CD4-positive, alpha-beta memory T cell (primary cell): ENCODE measurements around the gene PACRG. TPM values are rescaled to one million over a fixed set of nuclear protein-coding genes. Genes with fewer than 3 reads are reported as not detected.

ENCODE experiments used
- CTCF ChIA-PET: fragments of 350-600 bp; sonication (Branson Sonifier 250); formaldehyde crosslinking; loops from one replicate; lab custom pipeline; 2021; ENCODE audit warnings: inconsistent platforms; ENCODE audit not compliant: partially characterized antibody; lab: Charles Lee
- POLR2A ChIA-PET: fragments of 350-600 bp; sonication (Branson Sonifier 250); formaldehyde crosslinking; loops from one replicate; lab custom pipeline; 2021; ENCODE audit not compliant: partially characterized antibody; lab: Charles Lee
- DNase-seq, 5 donors: peaks; one replicate each; pipeline versions ENCODE4 v3.0.0 to v3.0.0-alpha.2; 2020 to 2022; ENCODE audit warnings: mixed read lengths in 1 of 5
- H3K27ac ChIP-seq: one replicate; pipeline ENCODE4 v1.7.0; 2013; ENCODE audit warnings: low read depth, low read length
- H3K27me3 ChIP-seq: 2 replicates; pipeline ENCODE4 v1.7.0; 2013; ENCODE audit warnings: mild to moderate bottlenecking, low read length, moderate library complexity; ENCODE audit not compliant: insufficient read depth
- H3K36me3 ChIP-seq: 2 replicates; pipeline ENCODE4 v1.7.0; 2013; ENCODE audit warnings: mild to moderate bottlenecking, low read length, moderate library complexity; ENCODE audit not compliant: insufficient read depth
- H3K4me1 ChIP-seq: 2 replicates; pipeline ENCODE4 v1.7.0; 2013; ENCODE audit warnings: mild to moderate bottlenecking, low read length, moderate library complexity; ENCODE audit not compliant: insufficient read depth
- H3K4me3 ChIP-seq, 2 donors: one replicate each; pipeline ENCODE4 v1.7.0; 2013; ENCODE audit warnings: low read length in 2 of 2, mild to moderate bottlenecking in 1 of 2
- H3K9me3 ChIP-seq, 2 donors: one replicate each; pipeline ENCODE4 v1.7.0; 2013; ENCODE audit warnings: low read length in 2 of 2, control low read depth in 1 of 2; ENCODE audit not compliant: control insufficient read depth in 1 of 2
- H3K27ac Mint-ChIP-seq, 7 donors: one replicate each; pipeline ENCODE4 v1.8.0; 2020 to 2021; ENCODE audit warnings: mixed read lengths in 7 of 7, mild to moderate bottlenecking in 6 of 7, inconsistent platforms in 3 of 7, moderate library complexity in 3 of 7
- H3K27me3 Mint-ChIP-seq, 2 donors: one replicate each; pipeline ENCODE4 v1.8.0; 2020 to 2021; ENCODE audit warnings: mixed read lengths in 2 of 2
- H3K36me3 Mint-ChIP-seq, 2 donors: one replicate each; pipeline ENCODE4 v1.8.0; 2020 to 2021; ENCODE audit warnings: mixed read lengths in 2 of 2, inconsistent platforms in 1 of 2, mild to moderate bottlenecking in 1 of 2
- H3K4me1 Mint-ChIP-seq, 4 donors: one replicate each; pipeline ENCODE4 v1.8.0; 2020 to 2021; ENCODE audit warnings: mixed read lengths in 4 of 4, mild to moderate bottlenecking in 1 of 4
- H3K4me3 Mint-ChIP-seq, 8 donors: one replicate each; pipeline ENCODE4 v1.8.0; 2020 to 2021; ENCODE audit warnings: mixed read lengths in 8 of 8, mild to moderate bottlenecking in 7 of 8, moderate library complexity in 6 of 8, inconsistent platforms in 3 of 8
- H3K9me3 Mint-ChIP-seq, 8 donors: one replicate each; pipeline ENCODE4 v1.8.0; 2020 to 2021; ENCODE audit warnings: mixed read lengths in 8 of 8, mild to moderate bottlenecking in 5 of 8, inconsistent platforms in 3 of 8, moderate library complexity in 1 of 8
- intact Hi-C: fragments of 100-400 bp; cut with micrococcal nuclease; formaldehyde crosslinking; loops from one replicate; pipeline ENCODE4 v1.15.1; 2023
- polyA plus RNA-seq, 2 donors: library from polyadenylated mRNA; unstranded; fragments of 300-500 nt; fragmentation: Illumina TruSeq; gene quantifications; one replicate each; pipeline ENCODE4 v1.2.3, GENCODE V29; 2021
- total RNA-seq, 2 experiments: library from RNA; stranded (reverse); gene quantifications; one replicate each; pipeline ENCODE4 v1.2.3, GENCODE V29; 2021

The PACRG gene
- total and polyA plus RNA-seq, 4 experiments from 2014 or later, result 0.21 to 1.5 (median 0.81) TPM; not detected in 1

- H3K27me3 Mint-ChIP-seq, result peaks cover 0 to 2% of the 10 kb centered on the region in 2 donors
- no peak for DNase-seq
- Histone ChIP-seq H3K27ac (no peak overlapping the region), H3K4me1 (no peaks in the 10 kb centered on the region), H3K4me3 (no peak overlapping the region), H3K27me3 (no peaks in the 10 kb centered on the region), H3K36me3 (no peaks in the 10 kb centered on the region), H3K9me3 (no peaks in the 10 kb centered on the region)
- no peak overlapping the region for H3K4me3 Mint-ChIP-seq
- H3K36me3 Mint-ChIP-seq, result no peaks in the 10 kb centered on the region
- H3K4me1 Mint-ChIP-seq, result no peaks in the 10 kb centered on the region
- POLR2A ChIA-PET, result no interaction called here
- peaks cover 2 to 11% (median 4%) of the 10 kb centered on the region in 8 donors for H3K9me3 Mint-ChIP-seq
- intact Hi-C loops, result no loop called here
- CTCF ChIA-PET, result interaction anchor here (0.7 kb wide), 1 partner anchor 38 kb away, joined by 3 read pairs; no protein-coding TSS in a partner anchor
- H3K27ac Mint-ChIP-seq, result no peak overlapping the region
Measured at GRCh38 chr6:163207431-163208383, 479.9 kb downstream of the PACRG start.

GRCh38 chr6:163209005-163209404, 481.2 kb downstream of the PACRG start:
- Histone ChIP-seq H3K27me3 (no peaks in the 10 kb centered on the region), H3K9me3 (no peaks in the 10 kb centered on the region), H3K36me3 (no peaks in the 10 kb centered on the region), H3K4me1 (no peaks in the 10 kb centered on the region), H3K4me3 (no peak overlapping the region), H3K27ac (no peak overlapping the region)
- Mint-ChIP-seq H3K36me3 (no peaks in the 10 kb centered on the region), H3K4me3 (no peak overlapping the region), H3K9me3 (peaks cover 2 to 11% (median 4%) of the 10 kb centered on the region in 8 donors), H3K27ac (no peak overlapping the region), H3K4me1 (no peaks in the 10 kb centered on the region), H3K27me3 (no peaks in the 10 kb centered on the region)
- ChIA-PET CTCF (no interaction called here), POLR2A (no interaction called here)
- no peak for DNase-seq
- intact Hi-C loops, result no loop called here

GRCh38 chr6:163212123-163212522, 484.3 kb downstream of the PACRG start:
- H3K4me3 ChIP-seq, result no peak overlapping the region
- Mint-ChIP-seq H3K9me3 (peaks cover 0 to 10% (median 3%) of the 10 kb centered on the region in 8 donors), H3K27ac (no peak overlapping the region), H3K4me1 (no peaks in the 10 kb centered on the region), H3K4me3 (no peak overlapping the region), H3K27me3 (peaks cover 3% of the 10 kb centered on the region in 2 donors), H3K36me3 (no peaks in the 10 kb centered on the region)
- no peak for DNase-seq
- no peaks in the 10 kb centered on the region for H3K27me3 ChIP-seq
- no peak overlapping the region for H3K27ac ChIP-seq
- no peaks in the 10 kb centered on the region for H3K36me3 ChIP-seq
- H3K9me3 ChIP-seq, result no peaks in the 10 kb centered on the region
- intact Hi-C loops, result no loop called here
- ChIA-PET POLR2A (no interaction called here), CTCF (no interaction called here)
- no peaks in the 10 kb centered on the region for H3K4me1 ChIP-seq

GRCh38 chr6:163214259-163214658, 486.5 kb downstream of the PACRG start:
- Histone ChIP-seq H3K27ac (no peak overlapping the region), H3K4me1 (no peaks in the 10 kb centered on the region), H3K9me3 (no peaks in the 10 kb centered on the region), H3K4me3 (no peak overlapping the region), H3K27me3 (no peaks in the 10 kb centered on the region), H3K36me3 (no peaks in the 10 kb centered on the region)
- no peaks in the 10 kb centered on the region for H3K4me1 Mint-ChIP-seq
- peaks cover 3 to 9% of the 10 kb centered on the region in 2 donors for H3K27me3 Mint-ChIP-seq
- no peak overlapping the region for H3K4me3 Mint-ChIP-seq
- no peak overlapping the region for H3K27ac Mint-ChIP-seq
- H3K36me3 Mint-ChIP-seq, result no peaks in the 10 kb centered on the region
- no peak for DNase-seq
- peaks cover 0 to 10% (median 4%) of the 10 kb centered on the region in 8 donors for H3K9me3 Mint-ChIP-seq
- POLR2A ChIA-PET, result no interaction called here
- CTCF ChIA-PET, result no interaction called here
- intact Hi-C loops, result no loop called here

- H3K9me3 Mint-ChIP-seq, result peaks cover 0 to 6% (median 1%) of the 10 kb centered on the region in 8 donors
- ChIA-PET POLR2A (no interaction called here), CTCF (no interaction called here)
- no peaks in the 10 kb centered on the region for H3K4me1 Mint-ChIP-seq
- no peaks in the 10 kb centered on the region for H3K36me3 Mint-ChIP-seq
- H3K4me3 ChIP-seq, result no peak overlapping the region
- no peak for DNase-seq
- intact Hi-C loops, result no loop called here
- peaks cover 3 to 11% of the 10 kb centered on the region in 2 donors for H3K27me3 Mint-ChIP-seq
- H3K36me3 ChIP-seq, result no peaks in the 10 kb centered on the region
- H3K4me1 ChIP-seq, result no peaks in the 10 kb centered on the region
- H3K27me3 ChIP-seq, result no peaks in the 10 kb centered on the region
- no peak overlapping the region for H3K4me3 Mint-ChIP-seq
- no peak overlapping the region for H3K27ac ChIP-seq
- no peaks in the 10 kb centered on the region for H3K9me3 ChIP-seq
- H3K27ac Mint-ChIP-seq, result no peak overlapping the region
Measured at GRCh38 chr6:163218361-163218894, 490.7 kb downstream of the PACRG start.

GRCh38 chr6:163226181-163226835, 498.5 kb downstream of the PACRG start:
- H3K9me3 Mint-ChIP-seq, result peaks cover 0 to 8% (median 5%) of the 10 kb centered on the region in 8 donors
- no peak overlapping the region for H3K4me3 Mint-ChIP-seq
- ChIA-PET POLR2A (no interaction called here), CTCF (no interaction called here)
- no peaks in the 10 kb centered on the region for H3K4me1 ChIP-seq
- intact Hi-C loops, result no loop called here
- no peaks in the 10 kb centered on the region for H3K9me3 ChIP-seq
- no peaks in the 10 kb centered on the region for H3K36me3 ChIP-seq
- H3K27me3 Mint-ChIP-seq, result peaks cover 0 to 6% of the 10 kb centered on the region in 2 donors
- no peaks in the 10 kb centered on the region for H3K36me3 Mint-ChIP-seq
- H3K27ac ChIP-seq, result no peak overlapping the region
- H3K4me1 Mint-ChIP-seq, result no peaks in the 10 kb centered on the region
- H3K27me3 ChIP-seq, result no peaks in the 10 kb centered on the region
- no peak overlapping the region for H3K27ac Mint-ChIP-seq
- DNase-seq, result no peak
- no peak overlapping the region for H3K4me3 ChIP-seq

GRCh38 chr6:163226836-163227485, 499.2 kb downstream of the PACRG start:
- Histone ChIP-seq H3K9me3 (no peaks in the 10 kb centered on the region), H3K36me3 (no peaks in the 10 kb centered on the region), H3K4me3 (no peak overlapping the region), H3K4me1 (no peaks in the 10 kb centered on the region), H3K27ac (no peak overlapping the region), H3K27me3 (no peaks in the 10 kb centered on the region)
- no peak overlapping the region for H3K27ac Mint-ChIP-seq
- no peaks in the 10 kb centered on the region for H3K36me3 Mint-ChIP-seq
- H3K4me1 Mint-ChIP-seq, result no peaks in the 10 kb centered on the region
- intact Hi-C loops, result no loop called here
- peaks cover 0 to 6% of the 10 kb centered on the region in 2 donors for H3K27me3 Mint-ChIP-seq
- POLR2A ChIA-PET, result no interaction called here
- CTCF ChIA-PET, result no interaction called here
- peaks cover 0 to 8% (median 5%) of the 10 kb centered on the region in 8 donors for H3K9me3 Mint-ChIP-seq
- H3K4me3 Mint-ChIP-seq, result no peak overlapping the region
- no peak for DNase-seq
